K562 (cell line): ENCODE measurements around the gene RPL19. TPM values are rescaled to one million over a fixed set of nuclear protein-coding genes. Genes with fewer than 3 reads are reported as not detected.

ENCODE experiments used
- ATAC-seq: fragments of 200-7000 bp; cut with Tn5 transposase; 3 replicates; pipeline ENCODE4 v1.9.1; 2020; ENCODE audit warnings: moderate library complexity
- BruUV-seq: library from RNA; stranded (reverse); fragments of 400-500 nt; replicated peaks from 2 replicates; lab custom pipeline; 2021; lab: Mats Ljungman, UMichigan
- CTCF ChIA-PET: fragments of 300-600 bp; formaldehyde crosslinking; extraction: SDS; loops from one replicate; lab custom pipeline; 2021; ENCODE audit warnings: low intra/inter-chr PET ratio; lab: Yijun Ruan, JAX
- POLR2A ChIA-PET: fragments of 300-600, 350-650 bp; sonication (Branson Sonifier 250); formaldehyde crosslinking; extraction: SDS; loops from one replicate; lab custom pipeline; 2021; ENCODE audit warnings: antibody characterized with exemption, inconsistent platforms; lab: Yijun Ruan, JAX
- DNase-seq, 4 experiments: peaks; one replicate each; pipeline versions ENCODE4 v3.0.0 to v3.0.0-alpha.2; 2011 to 2018; ENCODE audit warnings: low spot score in 3 of 4, mixed read lengths in 3 of 4; ENCODE audit errors: extremely low read depth in 1 of 4
- FAIRE-seq: peaks from 2 replicates; lab custom pipeline; 2011; peaks lifted over from hg19 to GRCh38; lab: Jason Lieb, UNC
- H2AFZ ChIP-seq: 2 replicates; pipeline ENCODE4 v1.6.0; 2011; ENCODE audit warnings: low read depth, low read length, control low read depth, inconsistent platforms
- H3K27ac ChIP-seq: fragments of 200-600 bp; 3 replicates; pipeline ENCODE4 v1.8.0; 2011; ENCODE audit warnings: low read depth, mild to moderate bottlenecking, control low read depth, inconsistent platforms, low read length, moderate library complexity, mixed read lengths; ENCODE audit errors: extremely low read depth
- H3K27me3 ChIP-seq, 2 experiments: fragments of 300-600 bp in 1 of 2; 2 replicates in 1 of 2; 3 replicates in 1 of 2; pipeline versions ENCODE4 v1.6.0 to v1.8.0; 2011; ENCODE audit warnings: inconsistent platforms in 2 of 2, low read length in 2 of 2, mild to moderate bottlenecking in 1 of 2, mixed read lengths in 1 of 2, moderate library complexity in 1 of 2; ENCODE audit not compliant: control insufficient read depth in 2 of 2, insufficient read depth in 2 of 2
- H3K36me3 ChIP-seq: fragments of 300-600 bp; 3 replicates; pipeline ENCODE4 v1.8.0; 2011; ENCODE audit warnings: mild to moderate bottlenecking, low read length, inconsistent platforms; ENCODE audit not compliant: control insufficient read depth, insufficient read depth
- H3K4me1 ChIP-seq, 2 experiments: fragments of 200-600 bp in 1 of 2; replicated peaks in 1 of 2; 2 replicates in 1 of 2; 3 replicates in 1 of 2; pipeline versions ENCODE4 v1.5.1 to v1.8.0; 2011; ENCODE audit warnings: inconsistent platforms in 2 of 2, low read length in 2 of 2, mild to moderate bottlenecking in 1 of 2, mixed read lengths in 1 of 2, moderate library complexity in 1 of 2; ENCODE audit not compliant: control insufficient read depth in 2 of 2, insufficient read depth in 2 of 2
- H3K4me2 ChIP-seq: 2 replicates; pipeline ENCODE4 v1.6.1; 2011; ENCODE audit warnings: low read length, control low read depth, inconsistent platforms, mixed read lengths; ENCODE audit not compliant: insufficient read depth
- H3K4me3 ChIP-seq: fragments of 200-600 bp; sonication (generic), shearing (Covaris generic); 2 replicates; pipeline ENCODE4 v1.5.1; 2016; ENCODE audit warnings: control low read depth, inconsistent platforms
- H3K79me2 ChIP-seq: fragments of 200-600 bp; 3 replicates; pipeline ENCODE4 v1.8.0; 2011; ENCODE audit warnings: low read length, inconsistent platforms; ENCODE audit not compliant: control insufficient read depth, insufficient read depth
- H3K9ac ChIP-seq, 2 experiments: 2 replicates each; pipeline versions ENCODE4 v1.6.0 to v1.6.1; 2011; ENCODE audit warnings: low read depth in 2 of 2, low read length in 2 of 2, control low read depth in 1 of 2, inconsistent platforms in 1 of 2, mild to moderate bottlenecking in 1 of 2, mixed read lengths in 1 of 2; ENCODE audit not compliant: insufficient read depth in 1 of 2
- H3K9me1 ChIP-seq: one replicate; pipeline ENCODE4 v1.6.0; 2011; ENCODE audit warnings: inconsistent platforms, mild to moderate bottlenecking, low read length, moderate library complexity; ENCODE audit not compliant: control insufficient read depth, insufficient read depth
- H3K9me3 ChIP-seq: replicated peaks from 2 replicates; pipeline ENCODE4 v1.5.1; 2011; ENCODE audit warnings: low read depth, low read length, inconsistent platforms; ENCODE audit not compliant: control insufficient read depth, insufficient read depth
- H4K20me1 ChIP-seq: replicated peaks from 2 replicates; pipeline ENCODE4 v1.6.1; 2011; ENCODE audit warnings: low read length, inconsistent platforms, mixed read lengths; ENCODE audit not compliant: control insufficient read depth, insufficient read depth
- KAT2B ChIP-seq: IDR thresholded peaks from one replicate; pipeline ENCODE4 v1.6.1; 2012; ENCODE audit warnings: low read depth, mild to moderate bottlenecking, control low read depth, inconsistent platforms, low read length, moderate library complexity
- WGBS: fragments of 100-300 bp; shearing (Covaris generic); methylation state at CpG from one replicate; pipeline ENCODE4 v1.1.6; 2016; ENCODE audit warnings: low coverage, mixed read lengths; ENCODE audit not compliant: insufficient coverage; ENCODE audit errors: missing lambda C conversion rate; 5-methylcytosine and 5-hydroxymethylcytosine counted together
- in situ Hi-C: fragments of 300-500 bp; cut with MboI; formaldehyde crosslinking; loops from 4 replicates; pipeline ENCODE4 v1.15.0; 2018; ENCODE audit warnings: inconsistent platforms, mixed read lengths
- intact Hi-C: fragments of 100-400 bp; cut with micrococcal nuclease; formaldehyde crosslinking; loops from 2 replicates; pipeline ENCODE4 v1.14.2; 2022
- polyA plus RNA-seq, 8 experiments: library from polyadenylated mRNA; depleted of rRNA in 4 of 8; stranded (reverse) in 5 of 8; unstranded in 3 of 8; fragments of >200 nt; fragmentation: Nextera tagmentation in 2 of 8; fragmentation: Illumina TruSeq in 1 of 8; extraction: Ambion mirVana in 2 of 8; extraction: Trizol in 1 of 8; gene quantifications; 2 replicates each; pipeline versions ENCODE4 v1.2.1 to v1.2.3, GENCODE V29; 2011 to 2014; ENCODE audit warnings: inconsistent platforms in 1 of 8, missing spikeins in 1 of 8
- total RNA-seq, 7 experiments: library from RNA; depleted of rRNA in 6 of 7; stranded (reverse); fragments of >200 nt in 6 of 7; fragmentation: Illumina TruSeq in 2 of 7; extraction: Trizol in 2 of 7; gene quantifications; 2 replicates each; pipeline versions ENCODE4 v1.2.1 to v1.2.3, GENCODE V29; 2011 to 2021; ENCODE audit warnings: low replicate concordance in 1 of 7
- TF ChIP-seq, protein P1 (sequence below), 2 experiments: IDR thresholded peaks; 2 replicates each; pipeline ENCODE4 v1.6.1; 2011; ENCODE audit warnings: borderline replicate concordance in 1 of 2, control low read depth in 1 of 2, low read depth in 1 of 2, low read length in 1 of 2, mild to moderate bottlenecking in 1 of 2, mixed read lengths in 1 of 2, moderate library complexity in 1 of 2; ENCODE audit not compliant: insufficient read depth in 1 of 2, insufficient read length in 1 of 2, poor library complexity in 1 of 2, severe bottlenecking in 1 of 2; ENCODE audit errors: extremely low read depth in 1 of 2

RPL19 gene
- total and polyA plus RNA-seq, 9 of the 15 experiments (the other 6 are each of a cell fraction or from before 2014, with no cell fraction given) = 2,263 to 4,614 (median 3,727) TPM

DNA sequence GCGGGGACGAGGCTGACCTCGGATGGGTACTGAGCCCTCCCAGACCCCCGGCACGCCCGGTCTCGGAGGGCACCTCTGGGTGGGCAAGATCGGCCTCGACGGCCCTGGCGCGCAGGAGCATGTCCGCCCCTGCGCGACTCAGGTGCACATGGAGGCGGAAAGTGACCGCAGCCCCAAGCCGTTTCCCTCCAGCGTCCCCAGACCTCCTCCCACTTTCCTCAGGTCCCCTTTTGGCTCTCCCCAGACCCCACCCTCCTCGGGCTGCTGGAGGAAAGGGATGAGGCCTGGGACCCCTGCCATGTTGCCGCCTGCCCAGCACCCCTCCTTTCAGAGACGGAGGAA, 10.0 kb downstream of the RPL19 start:
- no peak for TF ChIP-seq KAT2B
- TF ChIP-seq, protein P1, sequence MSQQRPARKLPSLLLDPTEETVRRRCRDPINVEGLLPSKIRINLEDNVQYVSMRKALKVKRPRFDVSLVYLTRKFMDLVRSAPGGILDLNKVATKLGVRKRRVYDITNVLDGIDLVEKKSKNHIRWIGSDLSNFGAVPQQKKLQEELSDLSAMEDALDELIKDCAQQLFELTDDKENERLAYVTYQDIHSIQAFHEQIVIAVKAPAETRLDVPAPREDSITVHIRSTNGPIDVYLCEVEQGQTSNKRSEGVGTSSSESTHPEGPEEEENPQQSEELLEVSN (IDR thresholded peaks at IDR 0.05; ENCODE audit: borderline replicate concordance in 1 of 2, extremely low read depth in 1 of 2, insufficient read depth in 1 of 2, insufficient read length in 1 of 2, low read depth in 1 of 2, low read length in 1 of 2, poor library complexity in 1 of 2, severe bottlenecking in 1 of 2) = peak in 1 of 2 experiments; percentile 58
- no peak overlapping the region for H3K27ac ChIP-seq
- FAIRE-seq (no peak), DNase-seq (no peak), ATAC-seq (no peak)
- H4K20me1 ChIP-seq = no peaks in the 10 kb centered on the region
- ChIA-PET CTCF (interaction anchor here (1.5 kb wide), 1 partner anchor 29 kb away, joined by 3 read pairs; no protein-coding TSS in a partner anchor), POLR2A (interaction anchor here (2.1 kb wide), 1 partner anchor 11 kb away, joined by 16 read pairs; the partner anchor contains the start of gene RPL19)
- H3K9me1 ChIP-seq = peaks cover 4% of the 10 kb centered on the region
- peak overlapping the region in 1 of 2 experiments; percentile 74; a peak in 2 of 4 replicates for H3K9ac ChIP-seq
- H3K27me3 ChIP-seq = peaks cover 0 to 41% of the 10 kb centered on the region in 2 experiments; a peak in 2 of 5 replicates
- no TSS peak for BruUV-seq
- in situ Hi-C loops (no loop called here), intact Hi-C loops (no loop called here)
- H3K9me3 ChIP-seq = no peaks in the 10 kb centered on the region
- no peak overlapping the region for H3K4me2 ChIP-seq
- no peaks in the 10 kb centered on the region for H3K79me2 ChIP-seq
- no peak overlapping the region for H2AFZ ChIP-seq
- H3K36me3 ChIP-seq = peaks cover 2% of the 10 kb centered on the region; the same call in 1 of the 3 replicates
- H3K4me1 ChIP-seq = peaks cover 0 to 32% of the 10 kb centered on the region in 2 experiments; a peak in 3 of 5 replicates
- 33% methylated on average over 18 of the region's 22 CpGs for WGBS
- no peak overlapping the region for H3K4me3 ChIP-seq
